Measurements from ENCODE around the gene SULT2A1.
"Not testable (repeated sequence)": the region's sequence is repeated elsewhere in the genome, so short reads cannot be mapped to it uniquely, and the experiment has no call there.

Gene SULT2A1

GRCh38 chr19:47885067-47885463 lies 1.1 kb downstream of the SULT2A1 start:
- H3K27me3 Mint-ChIP-seq, result peaks cover 3% of the 10 kb centered on the region
- DNase-seq, result no peak
- no peaks in the 10 kb centered on the region for H3K9me3 Mint-ChIP-seq
- no peak overlapping the region for H3K4me3 Mint-ChIP-seq
- H3K27ac Mint-ChIP-seq, result no peak overlapping the region
- CTCF ChIA-PET, result no interaction called here
- no peaks in the 10 kb centered on the region for H3K36me3 Mint-ChIP-seq
- no peaks in the 10 kb centered on the region for H3K4me1 Mint-ChIP-seq

- H3K4me3 Mint-ChIP-seq, result no peak overlapping the region
- no peak for DNase-seq
- H3K27ac Mint-ChIP-seq, result no peak overlapping the region
- CTCF ChIA-PET, result no interaction called here
- peaks cover 3% of the 10 kb centered on the region for H3K27me3 Mint-ChIP-seq
- H3K36me3 Mint-ChIP-seq, result no peaks in the 10 kb centered on the region
- H3K9me3 Mint-ChIP-seq, result peaks cover 4% of the 10 kb centered on the region
- H3K4me1 Mint-ChIP-seq, result no peaks in the 10 kb centered on the region
Observed at GRCh38 chr19:47882890-47883289, 3.2 kb downstream of the SULT2A1 start.

DNA sequence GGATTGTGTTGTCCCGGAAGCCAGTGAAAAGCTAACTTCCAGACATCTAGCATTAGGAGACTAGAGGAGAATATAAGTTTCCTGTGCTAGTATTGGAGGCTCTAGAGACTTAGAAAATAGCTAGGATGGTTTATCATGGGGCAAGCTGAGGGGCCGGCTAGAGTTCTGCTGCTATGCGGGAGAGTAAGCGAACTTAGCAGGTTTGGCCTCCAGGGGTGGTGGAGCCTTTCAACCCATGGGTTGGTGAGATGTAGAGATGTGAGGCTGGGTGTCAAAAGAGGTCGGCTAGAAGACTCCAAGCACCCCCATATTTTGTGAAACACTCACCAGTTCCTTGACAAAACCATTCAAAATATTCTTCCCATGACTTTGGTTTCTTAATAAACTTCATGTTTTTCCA lies 4.4 kb downstream of the SULT2A1 start:
- no peak overlapping the region for H3K27ac Mint-ChIP-seq
- no peaks in the 10 kb centered on the region for H3K36me3 Mint-ChIP-seq
- no peak overlapping the region for H3K4me3 Mint-ChIP-seq
- CTCF ChIA-PET, result no interaction called here
- peaks cover 3% of the 10 kb centered on the region for H3K27me3 Mint-ChIP-seq
- no peak for DNase-seq
- H3K4me1 Mint-ChIP-seq, result no peaks in the 10 kb centered on the region
- peaks cover 4% of the 10 kb centered on the region for H3K9me3 Mint-ChIP-seq

DNA sequence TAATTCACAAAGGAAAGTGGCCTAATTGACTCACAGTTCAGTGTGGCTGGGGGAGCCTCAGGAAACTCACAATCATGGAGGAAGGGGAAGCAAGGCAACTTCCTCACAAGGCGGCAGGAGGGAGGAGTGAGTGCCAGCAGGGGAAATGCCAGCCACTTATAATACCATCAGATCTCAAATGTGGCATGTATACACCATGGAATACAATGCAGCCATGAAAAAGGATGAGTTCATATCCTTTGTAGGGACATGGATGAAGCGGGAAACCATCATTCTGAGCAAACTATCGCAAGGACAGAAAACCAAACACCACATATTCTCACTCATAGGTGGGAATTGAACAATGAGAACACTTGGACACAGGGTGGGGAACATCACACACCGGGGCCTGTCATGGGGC lies 6.7 kb downstream of the SULT2A1 start:
- CTCF ChIA-PET, H3K9me3 Mint-ChIP-seq, H3K27me3 Mint-ChIP-seq, H3K4me1 Mint-ChIP-seq, H3K4me3 Mint-ChIP-seq, H3K36me3 Mint-ChIP-seq, DNase-seq, H3K27ac Mint-ChIP-seq: not testable (repeated sequence)

- Mint-ChIP-seq H3K4me3 (no peak overlapping the region), H3K9me3 (peaks cover 4% of the 10 kb centered on the region), H3K4me1 (no peaks in the 10 kb centered on the region), H3K36me3 (no peaks in the 10 kb centered on the region), H3K27ac (peak overlapping the region; percentile 49), H3K27me3 (peaks cover 7% of the 10 kb centered on the region)
- DNase-seq, result no peak
- CTCF ChIA-PET, result no interaction called here
Observed at GRCh38 chr19:47878906-47879305, 7.2 kb downstream of the SULT2A1 start.

GRCh38 chr19:47865166-47865565 lies 20.9 kb downstream of the SULT2A1 start:
- Mint-ChIP-seq H3K4me1 (no peaks in the 10 kb centered on the region), H3K9me3 (no peaks in the 10 kb centered on the region), H3K27me3 (peaks cover 30% of the 10 kb centered on the region), H3K4me3 (no peak overlapping the region), H3K36me3 (no peaks in the 10 kb centered on the region), H3K27ac (no peak overlapping the region)
- CTCF ChIA-PET, result interaction anchor here (1.0 to 1.2 kb wide), 3 partner anchors 35 to 73 kb away, joined by 3 to 4 read pairs (median 3); no protein-coding TSS in a partner anchor
- no peak for DNase-seq

- DNase-seq, result peak; percentile 88
- CTCF ChIA-PET, result interaction anchor here (0.7 to 1.6 kb wide), 8 partner anchors 9 to 73 kb away, joined by 3 to 6 read pairs (median 3); no protein-coding TSS in a partner anchor
- no peaks in the 10 kb centered on the region for H3K4me1 Mint-ChIP-seq
- no peak overlapping the region for H3K27ac Mint-ChIP-seq
- no peak overlapping the region for H3K4me3 Mint-ChIP-seq
- no peaks in the 10 kb centered on the region for H3K9me3 Mint-ChIP-seq
- no peaks in the 10 kb centered on the region for H3K36me3 Mint-ChIP-seq
- H3K27me3 Mint-ChIP-seq, result peaks cover 30% of the 10 kb centered on the region
Observed at GRCh38 chr19:47863514-47863936, 22.6 kb downstream of the SULT2A1 start.

DNA sequence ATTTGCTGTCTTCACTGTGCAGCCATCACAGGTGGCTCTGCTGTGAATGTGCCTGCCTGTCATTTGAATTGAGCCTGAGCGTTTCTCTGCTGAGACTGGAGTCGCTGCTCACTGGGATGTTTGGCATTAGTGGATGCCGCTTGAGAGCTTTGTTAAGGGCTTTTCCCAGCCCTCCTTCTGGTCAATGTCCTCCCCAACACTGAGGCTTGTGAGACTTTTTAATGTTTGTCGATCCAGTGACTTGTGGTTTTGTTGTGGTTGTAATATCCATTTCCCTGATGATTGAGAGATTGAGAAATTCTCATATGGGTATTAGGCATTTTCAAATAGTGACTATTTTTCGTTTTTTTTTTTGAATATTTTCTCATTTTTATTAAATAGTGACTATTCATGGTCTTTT lies 24.5 kb downstream of the SULT2A1 start:
- Mint-ChIP-seq H3K36me3 (no peaks in the 10 kb centered on the region), H3K4me3 (no peak overlapping the region)

DNA sequence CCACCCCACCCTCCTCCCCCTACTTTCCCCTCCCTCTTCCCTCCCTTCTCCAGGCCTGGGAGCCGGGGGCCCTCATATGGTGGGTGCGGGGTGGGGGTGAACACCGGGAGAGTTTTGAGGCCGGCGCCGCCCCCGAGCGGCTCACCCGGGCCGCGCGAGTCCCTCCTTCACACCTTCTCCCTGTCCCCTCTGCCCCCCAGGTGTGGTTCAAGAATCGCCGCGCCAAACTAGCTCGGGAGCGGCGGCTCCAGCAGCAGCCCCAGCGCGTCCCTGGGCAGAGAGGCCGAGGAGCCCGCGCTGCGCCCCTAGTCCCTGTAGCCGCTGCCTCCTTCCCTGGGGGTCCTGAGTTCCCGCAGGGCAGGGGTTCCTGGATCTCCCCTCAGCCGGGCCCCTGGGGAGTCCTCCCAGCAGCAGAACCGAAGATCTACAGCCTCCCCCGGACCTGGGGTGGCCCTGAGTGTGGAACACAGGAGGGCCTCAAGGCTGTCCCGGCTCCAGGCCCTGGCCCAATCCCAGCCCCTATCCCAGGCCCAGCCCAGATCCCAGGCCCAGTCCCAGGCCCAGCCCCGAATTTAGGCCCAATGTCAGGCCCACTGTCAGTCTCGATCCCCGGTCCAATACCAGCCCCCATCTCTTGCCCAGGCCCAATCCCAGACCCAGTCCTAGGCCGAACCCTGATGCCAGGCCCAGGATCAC lies 25.4 kb downstream of the SULT2A1 start:
- H3K4me3 Mint-ChIP-seq, result no peak overlapping the region
- no peak overlapping the region for H3K27ac Mint-ChIP-seq
- peaks cover 35% of the 10 kb centered on the region for H3K27me3 Mint-ChIP-seq
- no peaks in the 10 kb centered on the region for H3K9me3 Mint-ChIP-seq
- H3K4me1 Mint-ChIP-seq, result no peaks in the 10 kb centered on the region
- no peaks in the 10 kb centered on the region for H3K36me3 Mint-ChIP-seq
- CTCF ChIA-PET, result no interaction called here
- DNase-seq, result no peak

More for the DNA sequence above, 24.5 kb downstream of the SULT2A1 start:
- no peak for DNase-seq
- Mint-ChIP-seq H3K27me3 (peaks cover 32% of the 10 kb centered on the region), H3K27ac (no peak overlapping the region), H3K9me3 (no peaks in the 10 kb centered on the region), H3K4me1 (no peaks in the 10 kb centered on the region)
- CTCF ChIA-PET, result no interaction called here

GRCh38 chr19:47859838-47860237 lies 26.3 kb downstream of the SULT2A1 start:
- DNase-seq, H3K9me3 Mint-ChIP-seq, H3K36me3 Mint-ChIP-seq, H3K4me3 Mint-ChIP-seq, H3K4me1 Mint-ChIP-seq, H3K27ac Mint-ChIP-seq, CTCF ChIA-PET: not testable (repeated sequence)
- H3K27me3 Mint-ChIP-seq, result peaks cover 29% of the 10 kb centered on the region

GRCh38 chr19:47858646-47859285 lies 27.3 kb downstream of the SULT2A1 start, which contains the start of gene TPRX2:
TSS of gene TPRX2 (plus strand) at chr19:47859235. CDS start at chr19:47859247, 12 bp downstream.
- not testable (repeated sequence) for H3K36me3 Mint-ChIP-seq, H3K4me3 Mint-ChIP-seq, H3K9me3 Mint-ChIP-seq, DNase-seq, H3K4me1 Mint-ChIP-seq, H3K27ac Mint-ChIP-seq
- H3K27me3 Mint-ChIP-seq, result peaks cover 30% of the 10 kb centered on the region
- CTCF ChIA-PET, result interaction anchor here (1.5 kb wide), 1 partner anchor 10 kb away, joined by 3 read pairs; no protein-coding TSS in a partner anchor

- not testable (repeated sequence) for H3K4me1 Mint-ChIP-seq, DNase-seq, H3K4me3 Mint-ChIP-seq, H3K36me3 Mint-ChIP-seq, H3K9me3 Mint-ChIP-seq, H3K27ac Mint-ChIP-seq
- CTCF ChIA-PET, result interaction anchor here (1.5 kb wide), 1 partner anchor 11 kb away, joined by 3 read pairs; no protein-coding TSS in a partner anchor
- peaks cover 30% of the 10 kb centered on the region for H3K27me3 Mint-ChIP-seq
Observed at GRCh38 chr19:47858231-47858630, 27.9 kb downstream of the SULT2A1 start.

DNA sequence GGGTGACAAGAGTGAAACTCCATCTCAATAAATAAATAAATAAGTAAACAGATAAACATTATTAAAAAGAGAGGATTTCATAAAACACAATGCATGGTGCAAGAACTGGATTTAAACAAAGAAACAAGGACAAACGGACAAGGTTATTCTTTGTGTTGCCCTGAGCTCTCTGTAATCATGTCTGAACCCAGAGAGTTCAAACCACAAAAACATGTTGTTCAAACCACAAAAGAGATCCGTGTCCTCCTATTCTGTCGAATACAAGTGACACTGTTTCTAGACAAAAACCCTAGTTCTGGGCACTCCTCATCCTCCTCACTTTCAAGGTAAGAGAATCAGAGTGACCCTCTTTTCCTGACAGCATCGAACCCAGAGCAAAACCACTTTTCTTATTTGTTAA lies 31.7 kb downstream of the SULT2A1 start:
- no peak for DNase-seq
- Mint-ChIP-seq H3K27me3 (peaks cover 48% of the 10 kb centered on the region), H3K9me3 (no peaks in the 10 kb centered on the region), H3K4me1 (peaks cover 13% of the 10 kb centered on the region), H3K4me3 (no peak overlapping the region), H3K36me3 (no peaks in the 10 kb centered on the region), H3K27ac (no peak overlapping the region)
- CTCF ChIA-PET, result interaction anchor here (0.9 kb wide), 1 partner anchor 8 kb away, joined by 3 read pairs; no protein-coding TSS in a partner anchor

DNA sequence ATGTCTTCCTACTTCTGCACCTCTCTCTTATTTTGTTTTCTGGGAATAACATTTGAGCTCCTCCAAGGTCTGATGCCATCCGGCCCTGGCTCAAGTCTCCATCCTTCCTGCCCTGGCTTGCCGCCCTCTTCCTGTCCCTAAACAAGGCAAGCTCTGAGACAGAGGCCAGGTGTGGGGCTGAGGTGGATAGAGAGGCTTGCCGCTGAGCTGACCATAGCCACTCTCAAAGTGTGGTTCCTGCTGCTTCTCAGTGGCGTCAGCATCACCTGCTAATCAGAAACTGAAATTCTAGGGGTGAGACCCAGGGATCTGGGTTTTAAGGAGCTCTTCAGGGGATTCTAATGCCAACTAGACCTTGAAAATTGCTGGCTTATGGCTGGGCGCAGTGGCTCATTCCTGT lies 33.1 kb downstream of the SULT2A1 start:
- CTCF ChIA-PET, result no interaction called here
- peaks cover 55% of the 10 kb centered on the region for H3K27me3 Mint-ChIP-seq
- peaks cover 23% of the 10 kb centered on the region for H3K4me1 Mint-ChIP-seq
- no peaks in the 10 kb centered on the region for H3K9me3 Mint-ChIP-seq
- no peak for DNase-seq
- H3K36me3 Mint-ChIP-seq, result no peaks in the 10 kb centered on the region
- H3K4me3 Mint-ChIP-seq, result no peak overlapping the region
- no peak overlapping the region for H3K27ac Mint-ChIP-seq

All from activated naive CD4-positive, alpha-beta T cell treated with anti-CD3 and anti-CD28 coated beads, Interleukin-2, amount 10 ng/mL, durations not matched to agents 7 days and 5 days (primary cell).